SK-N-MC (cell line): ENCODE measurements around the gene GDAP2.

ENCODE experiments used
- EZH2 ChIP-seq: fragments of 200-600 bp; sonication (generic); IDR thresholded peaks from one replicate; pipeline ENCODE4 v1.6.1; 2017; ENCODE audit warnings: antibody characterized with exemption
- FOXP2 ChIP-seq: optimal IDR thresholded peaks from 2 replicates; pipeline ENCODE3; 2011; ENCODE audit warnings: mild to moderate bottlenecking, moderate library complexity; ENCODE audit not compliant: insufficient read depth; ENCODE audit errors: extremely low read length, control extremely low read depth
- POLR2AphosphoS5 ChIP-seq: IDR thresholded peaks from 2 replicates; pipeline ENCODE4 v1.6.1; 2012; ENCODE audit warnings: mild to moderate bottlenecking, low read depth, low read length, borderline replicate concordance

DNA sequence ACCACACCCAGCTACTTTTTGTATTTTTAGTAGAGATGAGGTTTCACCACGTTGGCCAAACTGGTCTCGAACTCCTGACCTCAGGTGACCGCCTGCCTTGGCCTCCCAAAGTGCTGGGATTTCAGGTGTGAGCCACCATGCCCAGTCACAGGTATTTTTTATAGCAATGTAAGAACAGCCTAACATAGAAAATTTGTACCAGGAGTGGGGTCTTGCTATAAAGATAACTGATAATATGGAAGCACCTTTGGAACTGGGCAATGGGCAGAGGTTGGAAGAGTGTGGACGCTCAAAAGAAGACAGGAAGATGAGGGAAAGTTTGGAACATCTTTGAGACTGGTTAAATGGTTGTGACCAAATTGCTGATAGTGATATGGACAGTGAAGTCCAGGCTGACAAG lies 99.2 kb downstream of the GDAP2 start:
- no peak for TF ChIP-seq EZH2
- TF ChIP-seq POLR2AphosphoS5 = no peak
- no peak for TF ChIP-seq FOXP2
